ENCODE measurements around the gene CREB3L2.
"Not testable (repeated sequence)": the region's sequence is repeated elsewhere in the genome, so short reads cannot be mapped to it uniquely, and the experiment has no call there.

The CREB3L2 gene

DNA sequence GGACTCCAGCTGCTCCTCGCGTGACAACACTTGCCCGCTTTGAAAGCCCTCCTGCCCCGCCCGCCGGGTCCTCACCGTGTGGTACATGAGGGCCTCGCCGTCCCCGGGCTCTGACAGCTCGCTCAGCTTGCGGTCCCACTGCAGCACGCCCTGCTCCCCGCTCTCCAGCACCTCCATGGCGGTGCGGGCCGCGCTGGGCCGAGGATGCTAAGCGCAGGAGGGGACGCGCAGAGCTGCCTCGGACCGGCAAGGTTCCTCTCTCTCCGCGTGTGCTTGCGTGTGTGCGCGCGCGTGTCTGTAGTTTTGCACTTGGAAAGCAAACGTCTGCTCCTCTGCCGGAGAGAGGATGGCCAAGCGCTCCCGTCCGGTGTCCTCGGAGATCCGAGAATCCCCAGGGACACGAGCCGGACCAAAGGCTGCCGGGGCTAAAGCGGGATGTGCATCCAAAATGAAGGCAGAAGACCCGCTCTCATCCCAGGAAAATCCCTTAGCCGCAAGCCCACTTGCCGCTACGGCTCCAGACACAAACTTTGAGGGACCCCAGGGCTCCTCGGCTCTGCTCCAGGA lies at the start of gene CREB3L2:
TSS of gene CREB3L2 (minus strand) at position 558 of the 567 bp plus-strand sequence. CDS start at position 177, 381 bp downstream.
- no peak for DNase-seq

GRCh38 chr7:138049505-138050116 lies 47.7 kb upstream of the CREB3L2 start:
- DNase-seq = no peak

DNA sequence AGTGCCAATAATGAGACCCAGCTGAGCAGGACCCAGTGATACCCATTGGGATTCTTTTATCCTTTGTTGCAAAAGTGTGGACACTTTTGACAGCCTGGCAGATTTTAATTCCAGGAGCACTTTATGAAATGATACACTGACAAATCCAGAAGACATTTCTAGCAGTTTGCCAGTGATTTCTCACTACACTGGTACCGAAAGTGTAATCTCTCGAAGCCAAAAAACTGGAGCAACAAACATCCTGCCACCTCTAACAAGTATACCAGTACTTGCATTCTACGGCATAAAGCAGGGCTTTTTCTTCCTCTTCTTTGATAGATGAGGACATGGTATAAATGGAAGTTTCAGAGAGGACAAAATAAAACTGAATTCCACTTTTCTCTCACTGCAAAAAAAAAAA lies 46.0 kb upstream of the CREB3L2 start:
- DNase-seq = no peak

DNA sequence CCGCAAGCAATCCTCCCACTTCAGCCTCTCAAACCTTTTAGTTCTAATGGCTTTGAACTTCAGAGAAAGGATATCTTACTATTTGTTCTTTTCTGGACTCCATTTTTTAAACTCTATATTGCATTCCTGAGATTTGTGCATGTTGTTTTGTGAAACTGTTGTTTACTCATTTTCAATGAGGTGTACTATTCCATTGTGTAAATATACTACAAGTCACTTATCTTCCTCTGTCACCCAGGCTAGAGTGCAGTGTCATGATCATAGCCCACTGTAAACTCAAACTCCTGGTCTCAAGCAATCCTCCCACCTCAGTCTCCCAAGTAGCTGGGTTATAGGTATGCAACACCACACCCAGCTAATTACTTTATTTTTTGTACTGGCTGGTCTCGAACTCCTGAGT lies 43.0 kb upstream of the CREB3L2 start:
- no peak for DNase-seq

- DNase-seq = not testable (repeated sequence)
Observed at GRCh38 chr7:138040063-138040462, 38.2 kb upstream of the CREB3L2 start.

- DNase-seq = no peak
Observed at GRCh38 chr7:138036135-138036534, 34.2 kb upstream of the CREB3L2 start.

- DNase-seq = no peak
Observed at GRCh38 chr7:138033241-138033640, 31.4 kb upstream of the CREB3L2 start.

- DNase-seq = no peak
Observed at GRCh38 chr7:138032770-138033169, 30.9 kb upstream of the CREB3L2 start.

DNA sequence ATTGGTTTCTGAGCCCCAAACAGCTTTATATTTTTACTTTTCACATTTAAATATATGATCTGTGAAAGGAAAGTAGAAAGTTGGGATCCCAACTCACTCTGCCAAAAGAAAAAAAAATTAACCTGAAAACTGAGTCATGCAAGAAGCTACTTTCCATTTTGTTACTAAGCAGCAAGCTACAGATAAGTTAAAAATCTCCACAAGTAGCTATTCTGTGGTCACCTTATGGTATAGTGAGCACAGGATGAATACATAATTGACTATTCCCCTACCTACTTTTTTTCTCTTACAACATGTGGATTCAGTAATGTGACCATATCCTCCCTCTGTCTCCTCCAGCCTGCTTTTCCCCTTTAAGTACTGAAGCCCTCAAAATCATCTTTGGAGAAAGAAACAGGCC lies 30.3 kb upstream of the CREB3L2 start:
- DNase-seq = no peak

- no peak for DNase-seq
Observed at GRCh38 chr7:138030679-138031351, 28.9 kb upstream of the CREB3L2 start.

GRCh38 chr7:138029941-138030340 lies 28.1 kb upstream of the CREB3L2 start:
- DNase-seq = no peak

DNA sequence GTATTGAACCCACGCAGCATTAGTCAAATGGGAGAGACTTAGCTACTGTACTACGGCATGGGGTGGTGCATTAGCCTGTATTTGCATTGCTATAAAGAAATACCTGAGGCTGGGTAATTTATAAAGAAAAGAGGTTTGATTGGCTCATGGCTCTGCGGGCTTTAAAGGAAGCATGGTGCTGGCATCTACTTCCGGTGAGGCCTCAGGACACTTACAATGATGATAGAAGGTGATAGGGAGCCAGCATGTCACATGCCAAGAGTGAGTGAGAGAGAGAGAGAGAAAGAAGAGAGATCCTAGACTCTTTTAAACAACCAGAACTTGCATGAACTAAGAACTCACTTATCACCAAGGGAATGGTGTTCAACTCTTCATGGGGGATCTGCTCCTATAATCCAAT lies 27.2 kb upstream of the CREB3L2 start:
- DNase-seq = no peak

GRCh38 chr7:138027100-138027499 lies 25.2 kb upstream of the CREB3L2 start:
- no peak for DNase-seq

GRCh38 chr7:138025215-138026186 lies 23.6 kb upstream of the CREB3L2 start:
- DNase-seq = no peak

- DNase-seq = no peak
Observed at GRCh38 chr7:138024765-138025164, 22.9 kb upstream of the CREB3L2 start.

GRCh38 chr7:138024343-138024691 lies 22.4 kb upstream of the CREB3L2 start:
- no peak for DNase-seq

GRCh38 chr7:138023618-138024342 lies 21.9 kb upstream of the CREB3L2 start:
- no peak for DNase-seq

GRCh38 chr7:138021889-138022288 lies 20.0 kb upstream of the CREB3L2 start:
- DNase-seq = no peak

GRCh38 chr7:138017992-138018391 lies 16.1 kb upstream of the CREB3L2 start:
- DNase-seq = no peak

DNA sequence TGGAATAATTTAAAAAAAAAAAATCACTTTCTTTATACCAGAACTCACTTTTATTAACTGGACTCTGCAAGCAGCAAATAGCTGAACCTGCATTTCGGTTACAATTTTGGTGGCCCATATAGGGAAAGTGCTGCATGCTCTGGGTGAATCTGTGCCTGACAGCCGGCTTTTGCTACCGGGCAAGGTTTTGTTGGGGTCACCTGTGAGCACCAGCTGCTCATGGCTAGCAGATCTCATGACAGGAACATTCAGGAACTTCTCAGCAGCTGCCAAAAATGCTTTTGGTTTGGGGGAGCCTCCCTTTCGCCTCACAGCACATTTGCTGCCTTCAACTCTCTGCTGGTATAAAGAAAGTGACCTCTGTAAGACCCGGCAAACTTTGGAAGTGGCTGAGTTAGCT lies 13.2 kb upstream of the CREB3L2 start:
- no peak for DNase-seq

GRCh38 chr7:138014686-138015085 lies 12.8 kb upstream of the CREB3L2 start:
- DNase-seq = no peak

- DNase-seq = not testable (repeated sequence)
Observed at GRCh38 chr7:138014201-138014600, 12.3 kb upstream of the CREB3L2 start.

- no peak for DNase-seq
Observed at GRCh38 chr7:138009350-138009653, 7.4 kb upstream of the CREB3L2 start.

Measured in NCI-H1048 (cell line).